ENCODE data around the gene CNOT3. TPM values are rescaled to one million over a fixed set of nuclear protein-coding genes. Genes with fewer than 3 reads are reported as not detected.

Gene CNOT3
- total and polyA plus RNA-seq, 2 of the 13 experiments (the other 11 are each of a cell fraction or from before 2014, with no cell fraction given): 4.3 to 5.8 TPM

GRCh38 chr19:54095859-54096616, 41.5 kb upstream of the CNOT3 start (continued):
- TF ChIP-seq NR0B2 (CRISPR knock-in tag; IDR thresholded peaks at IDR 0.05): peak; percentile 65; the same call in 1 of the 2 replicates
- TF ChIP-seq CBFB (CRISPR knock-in tag; IDR thresholded peaks at IDR 0.05): 0 out of 2 replicates have a peak, but pooled peaks have one; percentile 24
- peak; percentile 75 for TF ChIP-seq ZFY (CRISPR knock-in tag; IDR thresholded peaks at IDR 0.05)
- 0 out of 2 replicates have a peak, but pooled peaks have one; percentile 26 for TF ChIP-seq PRDM15 (CRISPR knock-in tag; IDR thresholded peaks at IDR 0.05)
- peak; percentile 89 for TF ChIP-seq CREB3 (CRISPR knock-in tag; IDR thresholded peaks at IDR 0.05)
- TF ChIP-seq BRD4 (CRISPR knock-in tag; IDR thresholded peaks at IDR 0.05): 0 out of 2 replicates have a peak, but pooled peaks have one; percentile 26
- peak; percentile 60; the same call in 1 of the 2 replicates for TF ChIP-seq ZBTB38 (CRISPR knock-in tag; IDR thresholded peaks at IDR 0.05)
- TF ChIP-seq MYPOP (CRISPR knock-in tag; IDR thresholded peaks at IDR 0.05): peak; percentile 83
- TF ChIP-seq ZNF691 (CRISPR knock-in tag; IDR thresholded peaks at IDR 0.05; ENCODE audit: borderline replicate concordance, low read depth): peak; percentile 52; the same call in 1 of the 2 replicates
- TF ChIP-seq ZNF761 (CRISPR knock-in tag; conservative IDR thresholded peaks at IDR 0.05): peak; percentile 63; the same call in 1 of the 2 replicates
- TF ChIP-seq ZFYVE20 (CRISPR knock-in tag; IDR thresholded peaks at IDR 0.05; ENCODE audit: borderline replicate concordance, low read depth): peak; percentile 85; the same call in 1 of the 2 replicates
- TF ChIP-seq ZNF547 (CRISPR knock-in tag; IDR thresholded peaks at IDR 0.05): peak; percentile 78; the same call in 1 of the 2 replicates
- peak; percentile 26; the same call in 1 of the 2 replicates for TF ChIP-seq ZNF768 (CRISPR knock-in tag; IDR thresholded peaks at IDR 0.05)
- TF ChIP-seq CERS6 (CRISPR knock-in tag; IDR thresholded peaks at IDR 0.05): peak; percentile 90; the same call in 1 of the 2 replicates
- 0 out of 2 replicates have a peak, but pooled peaks have one; percentile 64 for TF ChIP-seq FOXM1 (CRISPR knock-in tag; IDR thresholded peaks at IDR 0.05)
- peak; percentile 38; the same call in 1 of the 2 replicates for TF ChIP-seq ZNF276 (CRISPR knock-in tag; IDR thresholded peaks at IDR 0.05; ENCODE audit: low read depth)

Data from HepG2 (cell line).